ENCODE results near the gene LMX1B. TPM values are rescaled to one million over a fixed set of nuclear protein-coding genes. Genes with fewer than 3 reads are reported as not detected.

LMX1B gene
- total RNA-seq, 2 donors from 2014 or later, result not detected

DNA sequence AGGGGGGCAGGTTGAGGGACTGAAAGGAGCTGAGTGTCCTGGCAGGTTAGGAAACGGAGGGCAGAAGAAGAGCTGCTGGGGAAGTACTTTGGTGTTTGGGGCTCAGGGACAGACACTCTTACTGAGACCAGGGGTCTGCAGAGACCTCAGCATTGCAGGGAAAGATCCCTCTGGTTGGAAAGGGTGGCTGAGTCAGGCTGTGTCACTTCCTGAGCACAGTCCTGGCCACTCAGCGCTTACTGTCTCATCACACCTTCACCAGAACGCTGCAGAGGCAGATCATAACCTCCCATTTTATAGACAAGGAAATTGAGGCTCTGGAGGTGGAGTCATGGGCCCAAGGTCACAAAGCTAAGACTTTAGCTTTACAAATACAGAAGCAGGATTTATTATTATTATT is 54.3 kb downstream of the LMX1B start:
- DNase-seq, result no peak
- peaks cover 13% of the 10 kb centered on the region for H3K27me3 Mint-ChIP-seq (ENCODE audit: low read depth)
- no peak overlapping the region for H3K4me3 Mint-ChIP-seq
- no peaks in the 10 kb centered on the region for H3K36me3 Mint-ChIP-seq (ENCODE audit: insufficient read depth in 2 of 2)
- H3K9me3 Mint-ChIP-seq, result no peaks in the 10 kb centered on the region
- H3K4me1 Mint-ChIP-seq (ENCODE audit: low read depth), result peaks cover 4% of the 10 kb centered on the region
- H3K27ac Mint-ChIP-seq, result no peak overlapping the region
- no peak for ATAC-seq (replicated peaks in 1 of 2)

DNA sequence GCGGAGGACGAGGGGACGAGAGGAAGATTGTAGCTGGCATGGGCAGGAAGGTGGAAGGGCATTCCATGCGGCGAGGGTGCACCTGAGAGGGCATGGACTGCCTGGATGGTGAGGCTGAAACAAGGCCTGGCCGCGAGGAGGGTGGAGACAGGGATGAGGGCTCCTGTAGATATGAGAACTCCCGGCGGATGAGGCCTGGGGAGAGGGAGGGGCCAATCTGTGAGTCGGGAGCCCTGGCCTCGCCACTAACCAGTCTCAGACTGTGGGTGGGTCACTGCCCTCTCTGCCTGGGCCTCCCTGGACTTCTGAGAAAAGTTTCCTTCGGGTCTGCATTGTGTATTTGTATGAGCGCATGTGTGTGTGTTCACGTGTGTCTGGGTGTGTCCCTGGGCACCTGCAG is 55.4 kb downstream of the LMX1B start:
- no peaks in the 10 kb centered on the region for H3K36me3 Mint-ChIP-seq (ENCODE audit: insufficient read depth in 2 of 2)
- H3K27me3 Mint-ChIP-seq (ENCODE audit: low read depth), result peaks cover 23% of the 10 kb centered on the region
- no peak overlapping the region for H3K27ac Mint-ChIP-seq
- no peaks in the 10 kb centered on the region for H3K9me3 Mint-ChIP-seq
- peaks cover 4% of the 10 kb centered on the region for H3K4me1 Mint-ChIP-seq (ENCODE audit: low read depth)
- no peak for ATAC-seq (replicated peaks in 1 of 2)
- DNase-seq, result no peak
- no peak overlapping the region for H3K4me3 Mint-ChIP-seq

DNA sequence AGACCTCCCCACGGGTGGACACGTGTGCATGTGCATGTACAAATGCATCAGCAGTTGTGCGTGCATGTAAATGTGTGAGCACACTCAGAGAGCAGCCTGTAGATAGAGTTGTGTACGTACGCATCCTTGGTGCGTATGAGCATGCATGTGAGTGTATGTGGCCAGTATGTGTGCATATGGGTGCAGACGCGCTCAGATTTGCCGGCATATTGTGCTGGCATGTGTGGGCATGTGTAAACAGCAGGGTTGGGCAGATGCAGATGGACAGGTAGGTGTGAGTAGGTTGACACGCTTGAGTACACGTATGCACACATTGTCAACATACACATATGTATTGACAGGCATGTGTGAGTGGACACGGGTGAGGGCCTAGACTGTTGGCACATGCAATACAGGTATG is 56.5 kb downstream of the LMX1B start:
- H3K4me1 Mint-ChIP-seq (ENCODE audit: low read depth), result peaks cover 4% of the 10 kb centered on the region
- no peak overlapping the region for H3K27ac Mint-ChIP-seq
- peaks cover 34% of the 10 kb centered on the region for H3K27me3 Mint-ChIP-seq (ENCODE audit: low read depth)
- DNase-seq, result no peak
- no peak overlapping the region for H3K4me3 Mint-ChIP-seq
- no peaks in the 10 kb centered on the region for H3K9me3 Mint-ChIP-seq
- no peaks in the 10 kb centered on the region for H3K36me3 Mint-ChIP-seq (ENCODE audit: insufficient read depth in 2 of 2)
- no peak for ATAC-seq (replicated peaks in 1 of 2)

DNA sequence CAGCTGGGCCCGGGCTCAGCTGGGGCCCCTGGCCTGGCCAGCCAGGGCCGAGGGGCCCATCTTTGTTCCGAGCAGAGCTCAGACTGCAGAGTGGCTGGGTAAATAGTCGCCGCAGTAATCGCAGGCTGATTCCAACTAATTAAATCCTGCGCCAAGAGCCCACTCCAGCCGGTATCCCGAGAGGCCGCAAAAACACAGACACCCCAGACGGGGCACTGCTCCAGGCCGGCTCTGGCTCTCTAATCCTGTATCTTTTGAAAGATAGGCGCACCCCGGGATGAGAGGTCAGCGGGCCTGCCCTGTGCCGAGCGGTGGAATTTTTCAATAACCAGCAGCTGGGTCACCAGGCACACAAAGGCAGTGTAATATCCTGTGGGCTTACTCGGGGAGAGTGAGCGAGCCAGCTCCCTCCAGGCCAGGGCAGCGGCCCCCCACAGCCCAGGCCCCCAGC is 57.7 kb downstream of the LMX1B start:
- Mint-ChIP-seq H3K27ac (no peak overlapping the region), H3K4me3 (no peak overlapping the region), H3K27me3 (ENCODE audit: low read depth) (peaks cover 42% of the 10 kb centered on the region), H3K36me3 (ENCODE audit: insufficient read depth in 2 of 2) (peaks cover 0 to 2% of the 10 kb centered on the region in 2 donors), H3K4me1 (ENCODE audit: low read depth) (peaks cover 10% of the 10 kb centered on the region), H3K9me3 (no peaks in the 10 kb centered on the region)
- ATAC-seq (replicated peaks in 1 of 2) (no peak), DNase-seq (no peak)

DNA sequence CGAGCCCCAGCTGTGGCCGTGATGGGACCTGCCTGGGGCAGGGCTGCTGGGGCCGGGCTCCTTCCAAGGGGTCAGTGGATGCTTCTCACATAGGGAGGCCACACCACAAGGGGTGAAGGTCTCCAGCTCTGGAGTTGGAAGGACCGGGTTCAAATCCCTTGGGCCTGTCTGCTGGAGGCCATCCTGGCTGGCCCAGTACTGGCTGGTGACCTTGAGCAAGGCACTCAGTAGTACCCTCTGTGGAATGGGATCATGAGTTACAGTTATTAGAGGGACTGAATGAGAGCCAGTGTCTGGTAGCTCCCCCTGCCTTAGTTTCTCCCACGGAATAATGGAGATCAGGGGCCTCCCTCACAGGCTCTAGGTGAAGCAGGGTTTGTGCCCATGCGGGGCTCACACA is 58.3 kb downstream of the LMX1B start:
- no peak overlapping the region for H3K4me3 Mint-ChIP-seq
- ATAC-seq (replicated peaks in 1 of 2) (no peak), DNase-seq (no peak)
- H3K27ac Mint-ChIP-seq, result no peak overlapping the region
- H3K36me3 Mint-ChIP-seq (ENCODE audit: insufficient read depth in 2 of 2), result peaks cover 0 to 2% of the 10 kb centered on the region in 2 donors
- no peaks in the 10 kb centered on the region for H3K9me3 Mint-ChIP-seq
- peaks cover 12% of the 10 kb centered on the region for H3K4me1 Mint-ChIP-seq (ENCODE audit: low read depth)
- H3K27me3 Mint-ChIP-seq (ENCODE audit: low read depth), result peaks cover 47% of the 10 kb centered on the region

DNA sequence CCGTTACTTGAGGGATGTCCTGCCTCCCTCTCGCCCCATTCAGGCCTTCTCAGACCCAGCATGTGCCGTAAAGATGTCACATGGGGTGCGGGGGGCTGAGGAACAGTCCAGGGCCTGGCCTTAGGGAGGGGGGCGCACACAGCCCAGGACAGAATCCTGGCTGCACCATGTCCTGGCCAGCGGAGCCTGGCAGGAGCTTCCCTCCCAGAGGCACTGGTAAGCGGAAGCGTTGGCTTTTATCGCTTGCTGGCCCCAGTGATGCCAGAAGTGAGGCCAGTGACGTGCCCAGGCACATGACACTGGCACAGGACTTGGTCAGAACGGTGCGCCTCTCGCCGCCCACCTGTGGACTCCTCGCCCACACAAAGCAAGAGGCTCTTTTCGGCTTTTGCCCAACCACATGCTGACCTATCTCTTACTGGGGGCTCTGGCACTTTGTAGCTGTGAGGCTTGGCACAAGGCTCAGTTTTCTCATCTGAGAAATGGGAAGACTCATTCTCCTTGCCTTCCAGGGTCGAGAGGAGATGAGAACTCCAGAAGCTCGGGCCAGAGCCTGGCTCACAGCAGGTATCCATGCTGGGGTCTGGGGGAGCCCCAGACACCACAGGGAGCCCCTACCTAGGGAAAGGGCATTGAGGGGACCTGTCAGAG is 59.0 kb downstream of the LMX1B start:
- ATAC-seq (replicated peaks in 1 of 2) (no peak), DNase-seq (no peak)
- Mint-ChIP-seq H3K27ac (no peak overlapping the region), H3K9me3 (no peaks in the 10 kb centered on the region), H3K36me3 (ENCODE audit: insufficient read depth in 2 of 2) (peaks cover 0 to 2% of the 10 kb centered on the region in 2 donors), H3K27me3 (ENCODE audit: low read depth) (peaks cover 55% of the 10 kb centered on the region), H3K4me3 (no peak overlapping the region), H3K4me1 (ENCODE audit: low read depth) (peaks cover 20% of the 10 kb centered on the region)

DNA sequence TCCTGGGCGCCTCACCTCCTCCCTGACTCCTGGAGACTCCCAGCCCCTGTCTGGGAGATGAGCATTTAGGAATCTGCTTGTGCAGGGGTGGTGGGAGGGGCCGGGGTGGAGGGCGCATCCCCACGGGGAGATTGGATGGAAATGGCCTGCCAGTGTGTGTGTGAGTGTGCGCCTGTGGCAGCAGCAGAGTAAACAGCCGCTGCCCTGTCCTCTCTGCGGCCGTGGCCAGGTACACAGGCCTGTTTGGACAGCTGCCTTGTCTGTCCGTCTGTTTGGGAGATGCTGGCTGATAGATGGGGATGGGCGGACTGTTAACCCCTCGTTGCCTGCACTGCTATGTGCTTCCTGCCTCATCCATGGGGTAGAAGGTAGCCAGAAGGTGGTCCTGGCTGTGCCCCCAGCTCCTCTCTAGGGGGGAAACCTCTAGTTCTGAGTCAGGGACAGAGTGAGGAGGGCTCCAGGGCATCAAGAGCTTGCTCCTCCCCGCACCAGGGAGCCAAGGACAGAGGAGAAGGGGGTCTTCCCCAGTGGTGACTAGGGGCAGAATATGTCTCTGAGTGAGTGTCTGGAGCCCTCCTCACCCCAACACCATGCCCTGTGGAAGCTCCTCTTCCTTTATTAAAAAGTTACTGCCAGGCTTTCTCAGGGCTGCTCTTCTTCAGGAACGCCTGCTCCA is 60.1 kb downstream of the LMX1B start:
- Mint-ChIP-seq H3K4me1 (ENCODE audit: low read depth) (peaks cover 24% of the 10 kb centered on the region), H3K36me3 (ENCODE audit: insufficient read depth in 2 of 2) (peaks cover 0 to 2% of the 10 kb centered on the region in 2 donors), H3K27ac (no peak overlapping the region), H3K4me3 (no peak overlapping the region), H3K27me3 (ENCODE audit: low read depth) (peaks cover 64% of the 10 kb centered on the region), H3K9me3 (no peaks in the 10 kb centered on the region)
- DNase-seq (no peak), ATAC-seq (replicated peaks in 1 of 2) (no peak)

DNA sequence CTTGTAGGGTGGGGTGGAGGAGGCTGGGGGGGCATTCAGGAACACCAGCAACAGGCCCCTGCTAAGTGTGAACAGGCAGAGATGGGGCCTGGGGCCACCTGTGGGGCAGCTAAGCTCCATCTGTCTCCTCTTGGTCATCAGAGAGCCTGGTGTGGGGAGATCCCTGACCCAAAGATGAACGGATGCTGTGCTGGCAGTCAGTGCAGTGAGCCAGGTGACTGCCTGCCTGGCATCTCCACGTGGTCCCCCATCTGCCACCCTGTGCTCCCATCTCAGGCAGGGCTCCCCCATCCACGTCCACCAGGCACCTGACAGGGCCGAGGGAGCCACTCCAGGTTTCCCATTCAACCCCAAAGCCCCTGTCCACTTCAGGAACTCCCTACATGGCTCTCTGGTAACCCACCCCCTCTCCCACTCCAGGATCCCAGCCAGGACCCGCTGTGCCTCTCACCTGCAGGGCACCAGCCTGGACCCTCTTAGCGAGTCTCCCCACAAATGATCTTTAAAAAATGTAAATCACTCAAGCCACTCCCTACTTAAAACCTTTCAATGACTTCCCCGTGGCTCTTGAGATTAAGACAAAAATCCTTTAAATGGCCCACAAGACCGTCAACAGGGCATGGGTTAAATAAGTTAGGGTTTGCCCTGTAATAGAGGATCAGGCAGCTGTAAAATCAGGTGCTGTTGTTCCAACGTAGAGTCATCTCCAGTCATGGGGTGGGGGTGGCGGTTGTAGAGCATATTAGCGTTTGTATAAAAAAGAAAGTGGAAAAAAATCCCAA is 60.8 kb downstream of the LMX1B start:
- H3K27me3 Mint-ChIP-seq (ENCODE audit: low read depth), result peaks cover 71% of the 10 kb centered on the region
- no peak overlapping the region for H3K4me3 Mint-ChIP-seq
- no peaks in the 10 kb centered on the region for H3K9me3 Mint-ChIP-seq
- ATAC-seq (replicated peaks in 1 of 2), result no peak
- peaks cover 0 to 2% of the 10 kb centered on the region in 2 donors for H3K36me3 Mint-ChIP-seq (ENCODE audit: insufficient read depth in 2 of 2)
- H3K27ac Mint-ChIP-seq, result no peak overlapping the region
- no peak for DNase-seq
- peaks cover 29% of the 10 kb centered on the region for H3K4me1 Mint-ChIP-seq (ENCODE audit: low read depth)

DNA sequence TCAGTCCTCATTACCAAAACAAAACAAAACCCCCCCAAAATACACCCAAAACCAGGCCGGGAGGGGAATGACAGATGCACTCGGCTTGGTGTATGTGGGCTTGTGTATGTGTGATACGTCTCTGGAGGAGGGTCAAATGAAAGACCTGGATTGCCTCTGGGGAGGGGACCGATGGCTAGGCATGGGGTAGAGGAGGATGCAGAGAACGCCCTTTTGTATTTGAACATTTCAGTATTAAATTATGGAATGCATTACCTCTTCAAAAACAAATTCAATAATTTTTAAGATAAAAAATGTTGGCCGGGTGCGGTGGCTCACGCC is 61.4 kb downstream of the LMX1B start:
- no peak for ATAC-seq (replicated peaks in 1 of 2)
- Mint-ChIP-seq H3K4me1 (ENCODE audit: low read depth) (peaks cover 29% of the 10 kb centered on the region), H3K4me3 (no peak overlapping the region), H3K27ac (no peak overlapping the region), H3K36me3 (ENCODE audit: insufficient read depth in 2 of 2) (peaks cover 0 to 2% of the 10 kb centered on the region in 2 donors), H3K27me3 (ENCODE audit: low read depth) (peaks cover 77% of the 10 kb centered on the region), H3K9me3 (no peaks in the 10 kb centered on the region)
- DNase-seq, result no peak

DNA sequence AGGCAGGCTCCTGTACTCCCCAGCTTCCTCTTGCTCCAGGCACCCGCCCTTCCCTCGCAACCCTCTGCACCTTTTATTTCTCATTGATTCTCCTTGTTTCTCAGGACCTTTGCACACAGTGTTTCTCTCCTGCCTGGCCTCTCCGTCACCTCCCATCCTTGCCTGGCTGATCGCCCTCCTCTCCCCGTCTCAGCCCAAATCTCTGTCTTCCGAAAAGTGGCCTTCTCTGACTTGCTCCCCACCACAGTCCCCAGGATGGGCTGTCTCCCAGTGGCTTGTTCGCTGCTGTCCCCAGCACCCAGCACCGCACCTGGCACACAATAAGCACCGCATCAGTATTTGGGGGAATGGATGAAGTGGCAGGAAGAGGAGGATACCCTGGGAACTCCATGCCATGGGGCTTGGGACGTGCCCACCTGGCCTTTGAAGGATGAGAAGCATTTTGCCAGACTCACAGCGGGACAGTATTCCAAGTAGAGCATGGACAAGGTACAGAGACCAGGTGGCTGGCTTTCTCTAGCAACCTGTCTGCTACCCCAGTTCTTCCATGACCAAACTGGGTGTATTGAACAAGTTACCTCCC is 62.5 kb downstream of the LMX1B start:
- Mint-ChIP-seq H3K27ac (no peak overlapping the region), H3K36me3 (ENCODE audit: insufficient read depth in 2 of 2) (peaks cover 0 to 2% of the 10 kb centered on the region in 2 donors), H3K9me3 (no peaks in the 10 kb centered on the region), H3K4me3 (peak overlapping the region in 1 of 2 donors; percentile 16), H3K4me1 (ENCODE audit: low read depth) (peaks cover 29% of the 10 kb centered on the region), H3K27me3 (ENCODE audit: low read depth) (peaks cover 88% of the 10 kb centered on the region)
- DNase-seq (no peak), ATAC-seq (replicated peaks in 1 of 2) (no peak)

DNA sequence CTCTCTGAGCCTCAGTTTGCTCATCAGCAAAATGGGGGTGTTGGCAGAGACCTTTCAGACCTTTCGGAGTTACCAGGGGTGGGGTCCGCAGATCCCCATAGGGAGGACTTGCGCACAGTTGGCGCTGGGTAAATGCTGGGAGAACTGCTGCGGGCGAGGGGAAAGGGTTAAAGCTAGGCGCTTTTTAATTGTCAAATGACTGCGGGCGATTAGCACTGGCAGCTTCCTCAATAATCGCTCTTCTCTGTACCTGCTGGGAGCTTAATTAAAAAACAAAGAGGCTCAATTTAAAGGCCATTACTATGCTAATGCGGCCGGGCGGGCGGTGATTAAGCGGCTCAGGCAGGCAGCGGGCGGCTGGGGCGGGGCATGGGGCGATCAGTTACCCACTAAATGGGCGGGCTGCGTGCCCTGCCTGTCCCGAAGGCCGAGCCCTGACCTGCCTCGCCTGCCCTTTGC is 63.0 kb downstream of the LMX1B start:
- ATAC-seq (replicated peaks in 1 of 2), result no peak
- Mint-ChIP-seq H3K9me3 (no peaks in the 10 kb centered on the region), H3K4me3 (no peak overlapping the region), H3K27me3 (ENCODE audit: low read depth) (peaks cover 91% of the 10 kb centered on the region), H3K36me3 (ENCODE audit: insufficient read depth in 2 of 2) (peaks cover 0 to 2% of the 10 kb centered on the region in 2 donors), H3K4me1 (ENCODE audit: low read depth) (peaks cover 29% of the 10 kb centered on the region), H3K27ac (no peak overlapping the region)
- peak; percentile 13 to 25 for DNase-seq

DNA sequence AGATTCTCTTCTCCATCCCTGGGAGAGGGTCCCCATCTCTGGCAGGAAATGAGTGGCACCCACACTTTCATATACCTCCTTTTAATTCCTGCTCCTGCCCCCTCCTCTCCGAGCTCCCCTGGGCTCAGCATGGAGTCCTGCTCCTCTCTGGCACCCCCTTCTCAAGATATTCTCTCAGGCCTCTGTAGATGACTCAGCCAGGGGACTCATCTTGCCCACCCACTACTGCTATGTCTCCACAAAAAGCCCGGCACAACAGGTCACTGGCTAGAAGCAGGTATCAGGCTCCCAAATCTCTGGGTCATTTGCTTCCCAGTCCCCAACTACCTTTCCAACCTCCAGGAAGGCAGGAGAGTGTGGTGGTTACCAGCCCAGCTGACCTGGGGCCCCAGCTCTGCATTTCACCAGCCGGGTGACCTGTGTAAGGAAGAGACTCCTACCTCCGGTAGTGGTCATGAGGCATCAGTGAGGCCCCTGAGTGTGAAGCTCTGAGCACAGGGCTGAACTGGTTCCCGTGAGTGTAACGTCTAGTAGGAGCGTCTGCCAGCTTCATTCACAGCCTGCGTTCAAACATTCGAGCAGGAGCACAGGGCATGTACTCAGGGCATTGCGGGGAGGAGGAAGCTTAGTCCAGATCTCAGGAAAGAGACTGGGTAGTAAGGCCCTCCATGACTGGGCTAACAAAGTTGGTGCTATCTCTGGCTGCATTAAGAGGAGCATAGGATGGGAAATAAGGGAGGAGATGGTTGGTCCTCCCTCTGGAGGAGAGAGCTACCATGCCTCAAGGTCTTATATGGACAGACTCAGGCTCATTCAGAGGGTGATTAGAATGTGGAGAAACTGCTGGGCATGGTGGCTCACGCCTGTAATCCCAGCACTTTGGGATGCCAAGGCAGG is 63.7 kb downstream of the LMX1B start:
- Mint-ChIP-seq H3K27ac (no peak overlapping the region), H3K36me3 (ENCODE audit: insufficient read depth in 2 of 2) (peaks cover 0 to 2% of the 10 kb centered on the region in 2 donors), H3K9me3 (no peaks in the 10 kb centered on the region), H3K4me1 (ENCODE audit: low read depth) (peaks cover 29% of the 10 kb centered on the region), H3K4me3 (peak overlapping the region; percentile 10 to 26), H3K27me3 (ENCODE audit: low read depth) (peaks cover 90% of the 10 kb centered on the region)
- ATAC-seq (replicated peaks in 1 of 2) (peak; percentile 53 to 70), DNase-seq (peak in 1 of 2 donors; percentile 14)

Data from activated T-cell treated with anti-CD3 and anti-CD28 coated beads, Interleukin-2, amount 50 U/mL, for 72 hours (primary cell).